H1 (cell line): ENCODE results near the gene RPL26. TPM values are rescaled to one million over a fixed set of nuclear protein-coding genes. Genes with fewer than 3 reads are reported as not detected.

Experiments
- CTCF ChIA-PET: fragments of 300-600 bp; sonication (Branson Sonifier 250); formaldehyde crosslinking; loops from one replicate; lab custom pipeline; 2021; ENCODE audit not compliant: partially characterized antibody; lab: Charles Lee
- POLR2A ChIA-PET: fragments of 300-600 bp; sonication (Branson Sonifier 250); formaldehyde crosslinking; loops from one replicate; lab custom pipeline; 2021; ENCODE audit warnings: inconsistent platforms; ENCODE audit not compliant: partially characterized antibody; lab: Charles Lee
- DNase-seq, 2 experiments: peaks; one replicate each; pipeline versions ENCODE4 v3.0.0 to v3.0.0-alpha.2; 2010 to 2022; ENCODE audit warnings: low spot score in 2 of 2, low read depth in 1 of 2, mixed read lengths in 1 of 2
- FAIRE-seq: peaks from 2 replicates; lab custom pipeline; 2011; peaks lifted over from hg19 to GRCh38; lab: Jason Lieb, UNC
- H2AFZ ChIP-seq: 2 replicates; pipeline ENCODE4 v1.8.1; 2012; ENCODE audit warnings: low read length, inconsistent platforms
- H2AK5ac ChIP-seq: 2 replicates; pipeline ENCODE4 v1.6.1; 2013; ENCODE audit warnings: low read depth, low read length
- H2BK120ac ChIP-seq: replicated peaks from 2 replicates; pipeline ENCODE3; 2013; ENCODE audit warnings: low read depth, low read length, inconsistent platforms
- H2BK12ac ChIP-seq: 2 replicates; pipeline ENCODE4 v1.6.1; 2013; ENCODE audit warnings: low read depth, low read length
- H2BK15ac ChIP-seq: 2 replicates; pipeline ENCODE4 v1.6.1; 2013; ENCODE audit warnings: low read length
- H2BK20ac ChIP-seq: 2 replicates; pipeline ENCODE4 v1.6.1; 2013; ENCODE audit warnings: low read length
- H2BK5ac ChIP-seq: 2 replicates; pipeline ENCODE4 v1.6.1; 2013; ENCODE audit warnings: low read depth, low read length
- H3K14ac ChIP-seq: 2 replicates; pipeline ENCODE4 v1.6.1; 2013; ENCODE audit warnings: inconsistent platforms; ENCODE audit not compliant: insufficient read length
- H3K18ac ChIP-seq: 2 replicates; pipeline ENCODE4 v1.6.1; 2013; ENCODE audit warnings: low read length; ENCODE audit errors: extremely low read depth
- H3K23ac ChIP-seq: 2 replicates; pipeline ENCODE4 v1.6.1; 2013; ENCODE audit warnings: inconsistent platforms; ENCODE audit not compliant: insufficient read length
- H3K23me2 ChIP-seq: 2 replicates; pipeline ENCODE4 v1.6.1; 2013; ENCODE audit warnings: low read depth, low read length
- H3K27ac ChIP-seq: 2 replicates; pipeline ENCODE4 v1.6.1; 2011; ENCODE audit warnings: low read depth, low read length, inconsistent platforms
- H3K27me3 ChIP-seq, 4 experiments: replicated peaks in 1 of 4; 1 replicate in 1 of 4; 2 replicates in 3 of 4; pipeline versions ENCODE4 v1.6.1 to v1.8.1; 2011 to 2013; ENCODE audit warnings: low read length in 3 of 4, mild to moderate bottlenecking in 3 of 4, inconsistent platforms in 2 of 4, mixed read lengths in 2 of 4, moderate library complexity in 1 of 4; ENCODE audit not compliant: control insufficient read depth in 3 of 4, insufficient read depth in 3 of 4; ENCODE audit errors: extremely low read depth in 1 of 4
- H3K36me3 ChIP-seq, 4 experiments: 2 replicates each; pipeline versions ENCODE4 v1.6.1 to v1.8.1; 2011 to 2013; ENCODE audit warnings: mild to moderate bottlenecking in 4 of 4, low read length in 3 of 4, moderate library complexity in 2 of 4, control low read depth in 1 of 4, inconsistent platforms in 1 of 4; ENCODE audit not compliant: insufficient read depth in 4 of 4, control insufficient read depth in 2 of 4
- H3K4ac ChIP-seq: replicated peaks from 2 replicates; pipeline ENCODE3; 2013; ENCODE audit warnings: low read length, low read depth, mixed read lengths, inconsistent platforms; ENCODE audit not compliant: insufficient read length
- H3K4me1 ChIP-seq, 4 experiments: replicated peaks in 1 of 4; 1 replicate in 1 of 4; 2 replicates in 3 of 4; pipeline versions ENCODE4 v1.6.1 to v1.8.1; 2011 to 2013; ENCODE audit warnings: low read length in 3 of 4, inconsistent platforms in 2 of 4, mixed read lengths in 1 of 4; ENCODE audit not compliant: insufficient read depth in 4 of 4, control insufficient read depth in 3 of 4
- H3K4me2 ChIP-seq, 2 experiments: 2 replicates each; pipeline versions ENCODE4 v1.6.1 to v1.8.1; 2011 to 2013; ENCODE audit warnings: low read depth in 2 of 2, low read length in 2 of 2, control low read depth in 1 of 2, inconsistent platforms in 1 of 2, mild to moderate bottlenecking in 1 of 2; ENCODE audit not compliant: insufficient read depth in 1 of 2
- H3K4me3 ChIP-seq, 4 experiments: fragments of 200-600, 300-600 bp in 1 of 4; sonication (generic), shearing (Covaris generic), sonication (Bioruptor Twin) in 1 of 4; 2 replicates each; pipeline versions ENCODE4 v1.5.1 to v1.8.1; 2011 to 2016; ENCODE audit warnings: low read length in 4 of 4, low read depth in 3 of 4, control low read depth in 2 of 4, inconsistent platforms in 2 of 4, mild to moderate bottlenecking in 2 of 4, mixed read lengths in 1 of 4, moderate library complexity in 1 of 4; ENCODE audit not compliant: insufficient read depth in 2 of 4; ENCODE audit errors: extremely low read depth in 1 of 4
- H3K56ac ChIP-seq: replicated peaks from 2 replicates; pipeline ENCODE3; 2013; ENCODE audit warnings: low read depth, mild to moderate bottlenecking, mixed read lengths, low read length, inconsistent platforms; ENCODE audit not compliant: insufficient read length
- H3K79me1 ChIP-seq: 2 replicates; pipeline ENCODE4 v1.6.1; 2013; ENCODE audit warnings: low read depth, low read length, control low read depth
- H3K79me2 ChIP-seq, 2 experiments: 2 replicates each; pipeline versions ENCODE4 v1.6.1 to v1.8.1; 2012 to 2013; ENCODE audit warnings: low read length in 2 of 2, mild to moderate bottlenecking in 2 of 2, inconsistent platforms in 1 of 2; ENCODE audit not compliant: insufficient read depth in 2 of 2, control insufficient read depth in 1 of 2
- H3K9ac ChIP-seq, 4 experiments: replicated peaks in 1 of 4; 1 replicate in 1 of 4; 2 replicates in 3 of 4; pipeline versions ENCODE4 v1.6.1 to v1.8.1; 2011 to 2013; ENCODE audit warnings: low read depth in 3 of 4, low read length in 3 of 4, control low read depth in 2 of 4, mild to moderate bottlenecking in 2 of 4, moderate library complexity in 2 of 4, inconsistent platforms in 1 of 4; ENCODE audit errors: extremely low read depth in 1 of 4
- H3K9me3 ChIP-seq, 2 experiments: 2 replicates each; pipeline versions ENCODE4 v1.6.1 to v1.8.1; 2012 to 2013; ENCODE audit warnings: mild to moderate bottlenecking in 2 of 2, moderate library complexity in 2 of 2, control low read depth in 1 of 2, inconsistent platforms in 1 of 2, low read depth in 1 of 2, low read length in 1 of 2, mixed read lengths in 1 of 2; ENCODE audit not compliant: insufficient read depth in 2 of 2
- H4K20me1 ChIP-seq, 2 experiments: replicated peaks in 1 of 2; 2 replicates each; pipeline versions ENCODE3 to v1.8.1; 2011 to 2013; ENCODE audit warnings: inconsistent platforms in 2 of 2, low read length in 2 of 2, mild to moderate bottlenecking in 1 of 2; ENCODE audit not compliant: insufficient read depth in 2 of 2, control insufficient read depth in 1 of 2
- H4K5ac ChIP-seq: 2 replicates; pipeline ENCODE4 v1.6.1; 2013; ENCODE audit warnings: low read length, low read depth, mixed read lengths, inconsistent platforms; ENCODE audit not compliant: insufficient read length
- H4K8ac ChIP-seq: 2 replicates; pipeline ENCODE4 v1.8.0; 2013; ENCODE audit warnings: mild to moderate bottlenecking, moderate library complexity, low read length, inconsistent platforms; ENCODE audit not compliant: insufficient read depth; ENCODE audit errors: extremely low read depth
- H4K91ac ChIP-seq: replicated peaks from 2 replicates; pipeline ENCODE3; 2013; ENCODE audit warnings: low read length, mixed read lengths, inconsistent platforms; ENCODE audit not compliant: insufficient read length
- ASH2L ChIP-seq: fragments of 200-600, 300-600 bp; sonication (generic); IDR thresholded peaks from one replicate; pipeline ENCODE4 v1.7.1; 2017; ENCODE audit warnings: low read length
- HDAC2 ChIP-seq, 2 experiments: fragments of 300-600 bp in 1 of 2; sonication (generic) in 1 of 2; IDR thresholded peaks; 2 replicates each; pipeline ENCODE4 v1.6.1; 2011 to 2012; ENCODE audit warnings: low read depth in 2 of 2, low read length in 2 of 2, mild to moderate bottlenecking in 2 of 2, moderate library complexity in 2 of 2, borderline replicate concordance in 1 of 2, inconsistent platforms in 1 of 2
- KDM1A ChIP-seq: fragments of 200-600, 300-600 bp; sonication (generic); IDR thresholded peaks from 2 replicates; pipeline ENCODE4 v1.7.1; 2016; ENCODE audit warnings: mild to moderate bottlenecking, low read length, borderline replicate concordance
- RBBP5 ChIP-seq: IDR thresholded peaks from 2 replicates; pipeline ENCODE4 v1.7.1; 2012; ENCODE audit warnings: low read depth, mild to moderate bottlenecking, inconsistent platforms, low read length, moderate library complexity, borderline replicate concordance
- SIRT6 ChIP-seq: IDR thresholded peaks from one replicate; pipeline ENCODE4 v1.7.1; 2012; ENCODE audit warnings: low read length, inconsistent platforms
- SP2 ChIP-seq: IDR thresholded peaks from 2 replicates; pipeline ENCODE4 v1.6.1; 2012; ENCODE audit warnings: mild to moderate bottlenecking, low read length, inconsistent platforms
- WGBS, 2 experiments: shearing (Covaris generic) in 1 of 2; methylation state at CpG; one replicate each; pipeline versions ENCODE4 v1.1.6 to v1.1.7; 2013 to 2015; ENCODE audit warnings: low lambda C conversion rate in 2 of 2, mixed read lengths in 2 of 2, inconsistent platforms in 1 of 2, low coverage in 1 of 2, missing lambda C conversion rate in 1 of 2; ENCODE audit not compliant: insufficient replicate concordance in 2 of 2, insufficient coverage in 1 of 2, insufficient read length in 1 of 2; ENCODE audit errors: extremely low coverage in 1 of 2, missing lambda C conversion rate in 1 of 2; 5-methylcytosine and 5-hydroxymethylcytosine counted together
- polyA plus RNA-seq, 7 experiments: library from polyadenylated mRNA; depleted of rRNA in 3 of 7; stranded (reverse) in 5 of 7; unstranded in 2 of 7; fragments of >200 nt in 5 of 7; fragments of 200-250 nt in 2 of 7; gene quantifications; 1 replicate in 5 of 7; 2 replicates in 1 of 7; 4 replicates in 1 of 7; pipeline versions ENCODE4 v1.2.1 to v1.2.3, GENCODE V29; 2011 to 2013; ENCODE audit warnings: missing spikeins in 2 of 7, mixed read lengths in 2 of 7
- total RNA-seq: library from RNA; stranded (reverse); fragmentation: NEBNext Ultra II Directional; extraction: Animal tissue kit (Norgen Biotek cat#: 25700); gene quantifications from 2 replicates; pipeline ENCODE4 v1.2.1, GENCODE V29; 2021

Gene RPL26
- total and polyA plus RNA-seq, 2 of the 8 experiments (the other 6 are each of a cell fraction or from before 2014, with no cell fraction given) = 1,963 to 2,554 TPM

DNA sequence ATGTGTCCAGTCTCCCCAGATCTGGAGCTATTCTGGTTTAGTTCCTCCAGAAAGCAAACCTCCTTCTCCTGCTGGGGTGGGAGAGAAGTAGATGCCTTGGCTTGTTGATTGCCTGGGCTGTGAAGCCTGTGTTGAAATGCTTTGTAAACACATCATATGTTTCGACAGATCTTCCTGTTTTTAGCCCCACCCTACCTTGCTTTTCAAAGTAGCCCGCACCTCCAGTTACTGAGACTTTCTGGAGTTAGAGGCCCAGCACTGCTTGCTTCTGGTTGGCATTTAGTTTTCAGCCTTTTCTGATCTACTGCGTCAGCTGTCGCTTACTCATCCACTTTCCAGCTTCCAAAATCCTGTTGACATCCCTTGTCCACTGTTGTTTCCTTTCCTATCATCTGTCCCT is 34.8 kb upstream of the RPL26 start:
- TF ChIP-seq ASH2L (no peak), KDM1A (no peak), SP2 (no peak), RBBP5 (no peak), SIRT6 (no peak), HDAC2 (IDR thresholded peaks at IDR 0.05; ENCODE audit: borderline replicate concordance in 1 of 2, low read depth in 2 of 2, low read length in 2 of 2) (no peak)
- TF ChIP-seq, all 59 proteins: peak for 0
- Histone ChIP-seq H3K4me3 (no peak overlapping the region), H3K4me1 (no peaks in the 10 kb centered on the region), H3K27ac (no peak overlapping the region), H4K5ac (no peak overlapping the region), H2AK5ac (no peak overlapping the region), H4K20me1 (no peaks in the 10 kb centered on the region), H3K4me2 (no peak overlapping the region), H3K23ac (no peak overlapping the region), H3K56ac (no peak overlapping the region), H3K79me1 (no peaks in the 10 kb centered on the region), H3K9me3 (no peaks in the 10 kb centered on the region), H3K27me3 (no peaks in the 10 kb centered on the region), H3K36me3 (no peaks in the 10 kb centered on the region), H2BK20ac (no peak overlapping the region), H2BK12ac (no peak overlapping the region), H3K4ac (no peak overlapping the region), H3K79me2 (no peaks in the 10 kb centered on the region), H3K23me2 (no peaks in the 10 kb centered on the region; the same call in 1 of the 2 replicates), H2BK5ac (no peak overlapping the region), H3K18ac (no peak overlapping the region), H2BK15ac (no peak overlapping the region), H2BK120ac (no peak overlapping the region), H4K91ac (no peak overlapping the region), H4K8ac (no peak overlapping the region), H3K14ac (no peak overlapping the region), H3K9ac (no peak overlapping the region), H2AFZ (no peak overlapping the region)
- 86% methylated on average over 4 of the region's 4 CpGs; no CpG with 5 or more reads in 1 of the 2 experiments for WGBS, 2 experiments
- no peak for FAIRE-seq
- CTCF ChIA-PET = interaction anchor here (4.5 kb wide), 1 partner anchor 9 kb away, joined by 21 read pairs; no protein-coding TSS in a partner anchor
- DNase-seq = no peak
- POLR2A ChIA-PET = no interaction called here
